Measurements from ENCODE around the gene COL12A1. TPM values are rescaled to one million over a fixed set of nuclear protein-coding genes. Genes with fewer than 3 reads are reported as not detected.
A peak's percentile ranks its signal among the peaks of the same experiment; 100 is the strongest.

Gene COL12A1
- total RNA-seq (10 to 100 TPM in 2 of 6 donors, 1 to 10 TPM in 4; 2.8 to 19.3 (median 5.2) TPM), polyA plus RNA-seq (1 to 10 TPM; 1.2 to 2.0 TPM)

- Histone ChIP-seq H3K4me1 (peaks cover 0 to 18% (median 6%) of the 10 kb centered on the region in 3 donors), H3K9me3 (no peaks in the 10 kb centered on the region), H3K36me3 (no peaks in the 10 kb centered on the region), H3K27me3 (peaks cover 0 to 25% (median 0%) of the 10 kb centered on the region in 4 donors), H3K4me3 (peak within 1 kb of the TSS; percentile 7 to 45 (median 26)), H3K27ac (peak within 1 kb of the TSS in 2 of 4 donors; percentile 26 to 47)
- ATAC-seq (peak; percentile 41 to 61 (median 58)), FAIRE-seq (no peak), DNase-seq (peak; percentile 48 to 86 (median 70))
- no peak for TF ChIP-seq CTCF (IDR thresholded peaks at IDR 0.05)
- intact Hi-C loops (cut with DNase I), result loop anchor here in 2 of 3 donors (5.0 to 10.0 kb wide), 4 partner anchors 801 to 1481 kb away; no protein-coding TSS in a partner anchor
- 1 to 2% methylated on average over 60 to 64 of the region's 64 CpGs for WGBS, 2 donors
Observed at GRCh38 chr6:75205776-75206575, at the start of gene COL12A1. COL12A1 (minus strand) TSS chr6:75206053; CDS start chr6:75202792, 3,261 bp downstream.

- DNase-seq (no peak), ATAC-seq (no peak)
- intact Hi-C loops (cut with DNase I), result no loop called here
Observed at GRCh38 chr6:75250552-75250951, 44.7 kb upstream of the COL12A1 start.

GRCh38 chr6:75249837-75250236 lies 44.0 kb upstream of the COL12A1 start:
- ATAC-seq (peak in 1 of 4 donors; percentile 12), FAIRE-seq (no peak), DNase-seq (no peak)
- H3K27ac ChIP-seq, result no peak overlapping the region
- H3K4me3 ChIP-seq, result no peak overlapping the region
- intact Hi-C loops (cut with DNase I), result no loop called here
- H3K4me1 ChIP-seq, result no peaks in the 10 kb centered on the region
- H3K9me3 ChIP-seq, result no peaks in the 10 kb centered on the region
- TF ChIP-seq CTCF (IDR thresholded peaks at IDR 0.05), result no peak
- no peaks in the 10 kb centered on the region for H3K27me3 ChIP-seq
- peaks cover 0 to 13% (median 5%) of the 10 kb centered on the region in 3 donors for H3K36me3 ChIP-seq

More at GRCh38 chr6:75250552-75250951, 44.7 kb upstream of the COL12A1 start:
- H3K27ac ChIP-seq, result no peak overlapping the region
- no peak for FAIRE-seq
- WGBS, 2 donors, result 61 to 69% methylated on average over 2 of the region's 2 CpGs
- no peak for TF ChIP-seq CTCF (IDR thresholded peaks at IDR 0.05)
- peaks cover 0 to 21% (median 8%) of the 10 kb centered on the region in 3 donors for H3K36me3 ChIP-seq
- no peaks in the 10 kb centered on the region for H3K4me1 ChIP-seq
- H3K27me3 ChIP-seq, result no peaks in the 10 kb centered on the region
- H3K9me3 ChIP-seq, result no peaks in the 10 kb centered on the region
- no peak overlapping the region for H3K4me3 ChIP-seq

GRCh38 chr6:75246386-75246785 lies 40.5 kb upstream of the COL12A1 start:
- no peak for DNase-seq
- 24 to 25% methylated on average over 2 of the region's 2 CpGs for WGBS, 2 donors
- no peak for FAIRE-seq

More at GRCh38 chr6:75246386-75246785, 40.5 kb upstream of the COL12A1 start:
- ATAC-seq, result no peak
- Histone ChIP-seq H3K4me1 (peaks cover 0 to 9% (median 0%) of the 10 kb centered on the region in 3 donors), H3K27me3 (no peaks in the 10 kb centered on the region), H3K4me3 (no peak overlapping the region), H3K36me3 (no peaks in the 10 kb centered on the region), H3K9me3 (no peaks in the 10 kb centered on the region), H3K27ac (no peak overlapping the region)
- TF ChIP-seq CTCF (IDR thresholded peaks at IDR 0.05), result no peak
- intact Hi-C loops (cut with DNase I), result no loop called here
